Activated gamma-delta T cell (primary cell): ENCODE results near the gene KIAA1671.
"Not testable (repeated sequence)": the region's sequence is repeated elsewhere in the genome, so short reads cannot be mapped to it uniquely, and the experiment has no call there.

ENCODE experiments used
- DNase-seq: peaks from one replicate; lab custom pipeline; 2025; lab: John Stamatoyannopoulos, UW

The KIAA1671 gene

GRCh38 chr22:25201557-25202273, 249.2 kb downstream of the KIAA1671 start:
- no peak for DNase-seq

DNA sequence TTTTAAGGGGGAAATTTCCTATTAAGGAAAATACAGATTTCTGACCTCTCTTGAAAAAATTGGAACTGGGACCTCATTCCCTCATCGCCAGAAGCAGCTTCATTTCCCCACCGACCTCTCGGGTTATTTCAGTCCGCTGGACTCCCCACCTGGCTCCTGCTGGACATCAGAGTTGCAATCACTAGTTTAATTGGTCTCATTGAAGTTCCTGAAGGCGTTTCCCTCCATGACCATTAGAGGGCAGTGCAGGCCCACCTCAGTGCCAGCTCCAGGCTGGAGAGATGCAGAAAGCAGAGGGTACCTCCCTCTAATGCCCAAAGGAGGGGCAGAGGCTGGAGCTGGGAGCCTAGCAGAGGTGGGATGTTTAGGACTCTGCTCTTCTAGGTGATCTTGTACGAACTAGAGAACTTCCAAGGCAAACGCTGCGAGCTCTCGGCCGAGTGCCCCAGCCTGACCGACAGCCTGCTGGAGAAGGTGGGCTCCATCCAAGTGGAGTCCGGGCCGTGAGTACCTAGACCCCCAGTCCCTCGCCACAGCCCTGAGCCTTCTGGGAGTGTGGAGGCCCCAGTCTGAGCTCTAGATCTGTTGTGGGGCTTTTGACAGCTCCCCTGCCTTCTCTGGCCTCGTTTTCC, 249.9 kb downstream of the KIAA1671 start:
- no peak for DNase-seq

GRCh38 chr22:25203082-25203481, 250.6 kb downstream of the KIAA1671 start:
- no peak for DNase-seq

DNA sequence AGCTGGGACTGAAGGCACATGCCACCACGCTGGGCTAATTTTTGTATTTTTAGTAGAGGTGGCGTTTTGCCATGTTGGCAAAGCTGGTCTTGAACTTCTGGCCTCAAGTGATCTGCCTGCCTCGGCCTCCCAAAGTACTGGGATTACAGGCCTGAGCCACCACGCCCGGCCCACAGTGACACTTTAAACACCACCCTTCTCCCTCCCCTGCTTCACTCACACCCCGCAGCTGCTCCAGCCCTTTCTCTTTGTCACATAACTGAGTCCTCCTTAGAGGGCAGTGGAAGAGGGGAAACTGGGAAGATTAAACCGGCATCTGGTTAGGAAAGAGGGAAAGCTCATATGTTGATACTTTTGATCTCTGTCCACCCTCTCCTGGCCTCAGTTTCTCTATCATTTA, 252.0 kb downstream of the KIAA1671 start:
- DNase-seq: not testable (repeated sequence)

DNA sequence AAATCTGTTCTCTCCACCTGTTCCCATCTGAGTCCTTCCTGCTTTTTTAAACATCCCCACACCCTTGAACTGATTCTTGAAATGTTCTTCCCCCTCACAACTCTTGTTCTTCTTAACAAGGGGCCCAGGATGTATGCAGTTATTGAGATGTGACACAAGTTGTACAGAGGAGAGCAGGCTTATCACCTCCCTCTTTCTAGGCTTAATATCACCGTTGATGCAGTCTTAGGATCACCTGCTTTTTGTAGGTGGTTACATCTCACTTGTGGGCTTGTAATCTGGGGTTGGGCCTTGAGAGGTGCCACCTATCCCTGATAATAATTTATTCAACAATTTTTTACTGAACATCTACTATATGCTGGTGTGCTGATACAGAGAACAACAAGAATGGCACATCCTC, 253.3 kb downstream of the KIAA1671 start:
- DNase-seq: no peak

- DNase-seq: no peak
Observed at GRCh38 chr22:25206998-25207397, 254.5 kb downstream of the KIAA1671 start.

DNA sequence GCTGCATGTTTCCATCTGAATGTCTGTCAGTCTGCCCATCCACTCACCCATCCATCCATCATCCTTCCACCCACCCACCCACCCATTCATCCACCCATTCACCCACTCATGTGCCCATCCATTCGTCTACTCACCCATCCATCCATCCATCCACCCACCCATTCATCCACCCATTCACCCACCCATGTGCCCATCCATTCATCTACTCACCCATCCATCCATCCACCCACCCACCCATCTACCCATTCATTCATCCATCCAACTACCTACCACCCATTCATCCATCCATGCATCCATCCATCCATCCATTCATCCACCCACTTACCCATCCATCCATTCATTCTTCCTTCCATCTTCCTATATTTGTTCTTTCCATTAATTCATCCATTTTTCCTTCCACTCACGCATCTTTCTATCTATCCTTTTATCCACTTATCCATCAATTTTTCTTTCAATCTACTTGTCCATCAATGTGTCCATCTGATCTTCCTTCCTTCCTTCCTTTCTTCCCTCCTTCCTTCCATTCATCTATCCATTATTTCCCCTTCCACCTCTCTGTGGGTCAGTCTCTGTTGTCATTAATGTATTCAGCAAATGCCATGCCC, 255.1 kb downstream of the KIAA1671 start:
- no peak for DNase-seq

GRCh38 chr22:25208328-25208727, 255.8 kb downstream of the KIAA1671 start:
- no peak for DNase-seq

DNA sequence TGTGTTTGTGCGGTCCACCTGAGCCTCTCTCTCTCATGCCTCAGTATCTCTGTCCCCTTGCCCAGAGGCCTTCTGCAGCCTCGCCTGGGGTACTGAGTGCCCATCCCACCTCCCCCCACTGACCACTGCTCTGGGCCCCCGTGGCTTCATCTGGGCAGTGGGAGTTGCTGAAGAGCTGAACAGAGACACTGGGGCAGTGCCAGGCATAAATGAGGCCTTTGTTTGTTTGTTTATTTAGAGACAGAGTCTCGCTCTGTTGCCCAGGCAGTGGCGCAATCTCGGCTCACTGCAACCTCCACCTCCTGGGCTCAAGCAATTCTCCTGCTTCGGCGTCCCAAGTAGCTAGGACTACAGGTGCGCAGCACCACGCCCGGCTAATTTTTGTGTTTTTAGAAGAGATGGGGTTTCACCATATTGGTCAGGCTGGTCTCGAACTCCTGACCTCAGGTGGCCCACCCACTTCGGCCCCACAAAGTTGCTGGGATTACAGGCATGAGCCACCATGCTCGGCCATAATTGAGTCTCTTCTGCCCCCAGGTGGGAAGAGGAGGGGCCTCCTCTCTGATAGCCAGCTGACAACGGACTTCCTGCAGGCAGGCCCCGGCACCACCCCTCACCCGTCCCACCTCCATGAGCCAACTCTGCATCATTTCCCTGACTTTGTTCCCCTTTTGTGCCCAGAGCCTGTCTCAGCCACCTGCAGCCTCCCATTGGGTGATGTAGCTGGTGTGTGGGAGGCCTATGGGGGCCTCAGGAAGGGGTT, 256.4 kb downstream of the KIAA1671 start:
- no peak for DNase-seq

- DNase-seq: no peak
Observed at GRCh38 chr22:25210793-25211192, 258.3 kb downstream of the KIAA1671 start.

DNA sequence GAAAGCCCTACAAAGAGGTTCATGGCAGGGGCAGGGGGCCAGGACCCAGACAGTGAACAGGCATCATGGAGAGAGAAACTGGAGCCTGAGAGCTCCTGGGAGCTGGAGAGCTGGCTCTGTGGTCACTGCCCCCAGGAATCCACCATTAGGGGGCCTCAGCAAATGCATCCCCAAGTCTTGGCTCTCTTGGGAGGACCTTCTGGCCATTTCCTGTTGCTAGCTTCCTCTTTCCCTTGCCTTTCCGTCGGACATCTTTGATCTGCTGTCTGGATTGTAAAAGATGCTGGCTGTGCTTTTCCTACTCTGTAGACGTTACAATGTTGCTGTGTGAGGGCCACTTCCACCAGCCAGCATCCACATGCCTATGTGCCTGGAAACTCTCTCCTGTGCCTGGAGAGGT, 259.8 kb downstream of the KIAA1671 start:
- DNase-seq: no peak

- DNase-seq: no peak
Observed at GRCh38 chr22:25213221-25213620, 260.7 kb downstream of the KIAA1671 start.

DNA sequence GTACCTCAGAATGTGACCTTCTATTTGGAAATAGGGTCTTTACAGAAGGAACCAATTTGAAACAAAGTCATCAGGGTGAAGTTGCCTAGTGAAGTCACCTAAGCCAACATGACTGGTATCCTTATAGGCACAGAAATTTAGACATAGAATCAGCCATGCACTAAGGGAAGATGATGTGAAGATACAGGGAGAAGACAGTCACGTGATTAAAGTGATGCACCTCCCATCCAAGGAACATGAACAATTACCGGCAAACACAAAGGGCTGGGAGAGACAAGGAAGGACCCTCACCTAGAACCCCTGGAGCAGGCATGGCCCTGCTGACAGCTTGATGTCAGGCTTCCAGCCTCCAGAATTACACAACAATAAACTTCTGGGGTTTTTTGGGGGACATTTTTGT, 263.7 kb downstream of the KIAA1671 start:
- DNase-seq: no peak

DNA sequence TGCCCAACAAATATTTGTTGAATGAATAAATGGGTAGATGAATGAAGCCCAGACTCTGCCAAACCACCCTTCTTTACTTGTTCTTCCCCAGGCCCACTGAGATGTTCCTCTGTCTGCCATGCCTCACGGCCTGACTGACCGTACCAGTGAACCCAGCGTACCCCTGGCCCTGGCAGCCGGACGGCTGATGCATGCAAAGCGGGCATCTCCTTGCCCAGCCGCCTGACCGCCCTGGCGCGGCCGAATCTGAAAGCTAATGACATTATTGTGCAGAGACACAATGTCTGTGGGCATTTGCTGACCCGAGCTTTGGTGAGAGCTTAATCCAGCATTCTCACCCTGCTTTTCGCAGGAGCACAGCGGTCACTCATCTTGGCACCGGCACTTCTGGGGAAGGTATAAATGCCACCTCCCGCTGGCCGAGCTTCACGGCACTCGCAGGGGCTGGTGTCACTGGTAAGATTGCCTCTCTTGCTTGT, 266.7 kb downstream of the KIAA1671 start, which contains the start of gene CRYBB2:
TSS of gene CRYBB2 (plus strand) at position 429 of the 479 bp plus-strand sequence. CDS start 1,791 bp downstream, outside the sequence.
- no peak for DNase-seq

DNA sequence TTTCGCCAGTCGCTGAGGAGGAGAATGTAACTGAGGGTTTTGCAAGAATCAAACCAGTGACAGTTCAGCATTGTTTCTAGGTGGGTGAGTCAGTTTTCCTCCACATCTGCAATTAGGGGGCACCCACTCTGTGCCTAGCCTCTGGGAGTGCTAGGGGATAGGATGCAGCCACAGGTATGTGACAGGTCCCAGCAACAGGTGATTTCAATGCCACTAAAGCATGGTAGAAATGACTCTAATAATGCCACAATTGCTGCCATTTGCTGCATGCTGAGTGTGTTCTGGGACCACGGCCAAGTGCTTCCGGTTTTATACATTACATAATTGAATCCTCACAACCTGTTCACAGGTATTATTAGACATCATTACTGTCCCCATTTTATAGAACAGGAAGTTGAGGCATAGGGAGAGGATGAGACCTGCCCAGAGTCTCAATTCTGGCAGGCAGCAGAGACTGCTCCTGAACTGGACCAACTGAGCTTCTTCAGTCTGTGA, 267.5 kb downstream of the KIAA1671 start:
- no peak for DNase-seq

- no peak for DNase-seq
Observed at GRCh38 chr22:25221790-25222189, 269.3 kb downstream of the KIAA1671 start.

DNA sequence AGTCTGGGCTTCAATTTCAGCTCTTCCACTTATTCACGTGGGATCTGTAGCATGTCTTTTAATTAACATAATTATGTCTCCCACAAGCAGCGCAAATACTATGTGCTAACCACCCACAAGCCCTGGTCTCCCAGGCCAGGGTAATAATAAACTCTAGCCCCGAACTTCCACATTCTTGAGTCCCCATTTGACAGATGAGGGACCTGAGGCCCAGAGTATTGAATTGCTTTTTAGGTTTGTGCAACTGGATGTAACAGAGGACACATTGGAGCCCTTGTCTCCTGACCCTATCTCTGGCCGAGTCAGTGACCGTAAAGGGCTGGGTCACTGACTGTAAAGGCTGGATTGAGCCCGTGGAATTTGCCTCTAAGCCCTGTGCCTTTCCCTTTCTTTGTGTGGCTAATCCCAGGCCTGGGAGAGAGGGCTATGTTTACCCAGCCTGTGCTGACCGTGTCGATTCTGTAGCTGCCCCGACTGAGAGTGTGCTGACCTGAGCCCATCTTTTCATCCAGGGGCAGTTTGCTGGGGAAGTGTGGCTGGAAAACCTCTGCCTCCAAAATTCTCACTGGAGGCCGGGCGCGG, 270.8 kb downstream of the KIAA1671 start:
- DNase-seq: no peak

DNA sequence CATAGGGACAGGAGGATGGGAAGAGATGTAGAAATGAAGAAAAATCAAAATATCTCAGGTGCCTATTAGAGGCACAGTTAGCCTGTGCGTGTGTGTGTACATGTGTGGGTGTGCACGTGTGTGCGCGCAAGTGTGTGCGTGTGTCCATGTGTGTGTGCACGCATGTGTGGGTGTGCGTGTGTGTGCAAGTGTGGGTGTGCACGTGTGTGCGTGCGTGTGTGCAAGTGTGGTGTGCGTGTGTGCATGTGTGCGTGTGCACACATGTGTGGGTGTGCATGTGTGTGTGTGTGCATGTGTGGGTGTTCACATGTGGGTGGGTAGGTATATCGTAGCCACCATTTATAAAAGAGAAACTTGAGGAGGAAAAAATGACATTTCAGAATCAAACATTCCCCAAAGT, 276.3 kb downstream of the KIAA1671 start:
- DNase-seq: no peak

GRCh38 chr22:25230760-25231159, 278.2 kb downstream of the KIAA1671 start:
- not testable (repeated sequence) for DNase-seq

GRCh38 chr22:25232301-25232700, 279.8 kb downstream of the KIAA1671 start:
- DNase-seq: no peak

GRCh38 chr22:25233706-25234105, 281.2 kb downstream of the KIAA1671 start:
- not testable (repeated sequence) for DNase-seq
